Glutamatergic neuron (in vitro differentiated cells): ENCODE measurements around the gene IL4R. TPM values are rescaled to one million over a fixed set of nuclear protein-coding genes. Genes with fewer than 3 reads are reported as not detected.

Experiments
- DNase-seq: peaks from one replicate; pipeline ENCODE4 v3.0.0; 2022
- H3K27ac Mint-ChIP-seq: one replicate; pipeline ENCODE4 v1.8.0; 2020; ENCODE audit warnings: mild to moderate bottlenecking, mixed read lengths, inconsistent platforms; ENCODE audit not compliant: unreplicated experiment
- H3K27me3 Mint-ChIP-seq: one replicate; pipeline ENCODE4 v1.8.0; 2020; ENCODE audit warnings: mild to moderate bottlenecking, moderate library complexity, mixed read lengths, inconsistent platforms; ENCODE audit not compliant: unreplicated experiment
- H3K36me3 Mint-ChIP-seq: one replicate; pipeline ENCODE4 v1.8.0; 2020; ENCODE audit warnings: mild to moderate bottlenecking, mixed read lengths, inconsistent platforms; ENCODE audit not compliant: unreplicated experiment
- H3K4me1 Mint-ChIP-seq: one replicate; pipeline ENCODE4 v1.8.0; 2020; ENCODE audit warnings: mild to moderate bottlenecking, low read depth, mixed read lengths, inconsistent platforms; ENCODE audit not compliant: unreplicated experiment
- H3K4me3 Mint-ChIP-seq: one replicate; pipeline ENCODE4 v1.8.0; 2020; ENCODE audit warnings: mild to moderate bottlenecking, mixed read lengths, inconsistent platforms; ENCODE audit not compliant: unreplicated experiment
- H3K9me3 Mint-ChIP-seq: one replicate; pipeline ENCODE4 v1.8.0; 2020; ENCODE audit warnings: mild to moderate bottlenecking, moderate library complexity, mixed read lengths, inconsistent platforms; ENCODE audit not compliant: unreplicated experiment
- CTCF ChIP-seq: fragments of 200-600 bp; sonication (generic); IDR thresholded peaks from one replicate; pipeline ENCODE4 v1.5.0; 2021; ENCODE audit not compliant: partially characterized antibody, unreplicated experiment
- total RNA-seq: library from RNA; stranded (reverse); fragmentation: NEBNext Ultra II Directional; extraction: Animal tissue kit (Norgen Biotek cat#: 25700); gene quantifications from one replicate; pipeline ENCODE4 v1.2.1, GENCODE V29; 2021; ENCODE audit not compliant: unreplicated experiment

The IL4R gene
- total RNA-seq, 1 donor from 2014 or later = 10.8 TPM

- no peak for TF ChIP-seq CTCF
- Mint-ChIP-seq H3K27me3 (no peaks in the 10 kb centered on the region), H3K4me3 (no peak overlapping the region), H3K36me3 (peaks cover 12% of the 10 kb centered on the region), H3K4me1 (no peaks in the 10 kb centered on the region), H3K27ac (no peak overlapping the region), H3K9me3 (peaks cover 4% of the 10 kb centered on the region)
- no peak for DNase-seq
Measured at GRCh38 chr16:27381974-27382855, 68.4 kb downstream of the IL4R start.

- no peak for DNase-seq
- Mint-ChIP-seq H3K9me3 (peaks cover 4% of the 10 kb centered on the region), H3K36me3 (peaks cover 12% of the 10 kb centered on the region), H3K27me3 (no peaks in the 10 kb centered on the region), H3K4me3 (peak overlapping the region; percentile 20), H3K27ac (no peak overlapping the region), H3K4me1 (no peaks in the 10 kb centered on the region)
- no peak for TF ChIP-seq CTCF
Measured at GRCh38 chr16:27383556-27384243, 69.9 kb downstream of the IL4R start.

- TF ChIP-seq CTCF = no peak
- Mint-ChIP-seq H3K9me3 (peaks cover 4% of the 10 kb centered on the region), H3K4me3 (no peak overlapping the region), H3K4me1 (no peaks in the 10 kb centered on the region), H3K27me3 (no peaks in the 10 kb centered on the region), H3K27ac (no peak overlapping the region), H3K36me3 (peaks cover 12% of the 10 kb centered on the region)
- no peak for DNase-seq
Measured at GRCh38 chr16:27384425-27384824, 70.7 kb downstream of the IL4R start.

GRCh38 chr16:27385398-27385797 is 71.6 kb downstream of the IL4R start:
- Mint-ChIP-seq H3K36me3 (peaks cover 12% of the 10 kb centered on the region), H3K27me3 (no peaks in the 10 kb centered on the region), H3K27ac (no peak overlapping the region), H3K4me3 (no peak overlapping the region), H3K9me3 (peaks cover 3% of the 10 kb centered on the region), H3K4me1 (no peaks in the 10 kb centered on the region)
- no peak for TF ChIP-seq CTCF
- DNase-seq = no peak

GRCh38 chr16:27386674-27387073 is 72.9 kb downstream of the IL4R start:
- Mint-ChIP-seq H3K27me3 (no peaks in the 10 kb centered on the region), H3K4me3 (no peak overlapping the region), H3K36me3 (peaks cover 17% of the 10 kb centered on the region), H3K27ac (no peak overlapping the region), H3K9me3 (peaks cover 3% of the 10 kb centered on the region), H3K4me1 (no peaks in the 10 kb centered on the region)
- no peak for DNase-seq
- TF ChIP-seq CTCF = no peak
